SKM-1 treated with dmso at 0.1 percent for 144 hours (cell line): Measurements from ENCODE around the gene YPEL1.

ENCODE experiments used
- DNase-seq: peaks from one replicate; lab custom pipeline; 2025; ENCODE audit not compliant: unreplicated experiment; lab: John Stamatoyannopoulos, UW

Gene YPEL1, protein sequence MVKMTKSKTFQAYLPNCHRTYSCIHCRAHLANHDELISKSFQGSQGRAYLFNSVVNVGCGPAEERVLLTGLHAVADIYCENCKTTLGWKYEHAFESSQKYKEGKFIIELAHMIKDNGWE

DNA sequence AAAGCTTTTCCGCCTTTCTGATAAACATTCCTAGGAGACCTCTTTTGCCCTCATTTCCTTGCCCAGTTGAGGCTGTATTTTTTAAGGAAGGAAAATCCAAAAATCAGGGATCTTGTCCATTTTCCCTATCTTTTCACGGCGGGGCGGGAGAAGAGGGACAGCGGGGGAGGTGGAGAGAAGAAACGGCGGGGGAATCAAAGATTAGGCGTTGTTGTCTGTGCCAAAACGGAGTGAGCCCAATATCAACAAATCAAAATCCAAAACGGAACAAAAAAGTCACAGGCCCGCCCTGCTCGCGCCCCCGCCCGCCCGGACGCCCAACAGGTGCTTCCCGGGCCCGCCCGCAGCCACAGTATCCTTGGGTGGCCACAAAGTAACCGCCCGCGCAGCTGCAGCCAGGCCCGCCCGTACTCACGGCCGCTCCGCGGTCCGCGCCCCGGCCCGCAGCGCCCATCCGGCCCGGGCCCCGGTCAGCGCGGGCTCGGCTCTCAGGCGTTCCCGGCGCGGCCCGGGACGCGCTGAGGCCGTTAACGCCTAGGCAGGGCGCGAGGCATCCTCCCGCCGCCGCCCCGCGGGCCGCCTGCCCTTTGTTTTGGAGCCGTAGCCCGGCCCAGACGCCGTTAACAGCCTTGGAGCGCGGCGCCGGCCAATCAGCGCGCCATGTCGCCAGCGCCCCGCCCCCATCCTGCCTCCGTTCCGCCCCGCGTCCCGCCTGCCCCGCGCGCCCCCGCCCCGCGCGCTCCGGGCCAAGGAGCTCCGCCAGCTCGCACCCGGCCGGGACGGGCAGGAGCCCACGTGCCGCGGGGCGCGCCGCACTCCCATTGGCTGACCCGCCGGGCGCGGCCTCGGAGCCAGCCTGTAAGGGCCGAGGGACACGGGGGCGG, at the start of gene YPEL1:
Gene YPEL1 (minus strand): TSS at position 595 of the 884 bp plus-strand sequence. CDS start 25,050 bp downstream, outside the sequence.
- peak; percentile 91 for DNase-seq

DNA sequence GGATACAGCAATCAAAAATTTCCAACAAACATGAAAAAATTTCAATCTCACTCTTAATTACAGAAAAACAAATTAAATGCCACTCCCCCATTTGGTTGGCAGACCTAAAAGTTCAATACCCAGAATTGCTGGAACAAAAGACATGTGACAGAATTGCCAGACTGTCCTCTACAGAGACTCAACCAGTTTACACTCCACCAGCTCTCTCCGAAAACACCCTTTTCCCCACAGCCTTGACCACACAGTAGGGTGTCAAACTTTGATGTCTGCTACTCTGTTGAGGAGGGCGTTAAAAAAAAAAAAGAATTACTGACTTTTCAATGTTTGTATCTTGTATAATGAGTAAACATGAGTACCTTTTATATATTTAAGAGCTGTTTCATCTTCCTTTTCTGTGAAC, 44.7 kb upstream of the YPEL1 start:
- DNase-seq, result no peak

DNA sequence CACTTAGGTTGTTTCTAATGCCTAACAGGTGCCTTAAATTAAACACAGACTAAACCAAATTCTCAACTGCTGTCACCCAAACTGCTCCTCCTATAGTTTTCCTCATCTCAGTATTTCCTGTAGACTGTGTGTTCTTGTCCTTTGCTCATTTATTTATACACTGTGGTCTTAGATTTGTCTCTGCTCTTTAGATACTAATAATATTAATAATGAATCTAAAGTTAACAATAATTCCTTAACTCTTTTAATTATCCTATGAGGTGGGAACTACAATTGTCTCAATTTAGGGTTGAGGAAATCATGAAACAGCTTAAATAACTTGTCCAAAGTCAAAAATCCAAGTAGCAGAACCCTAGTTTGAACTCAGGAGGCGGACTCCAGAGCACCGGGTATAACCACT, 43.9 kb upstream of the YPEL1 start:
- no peak for DNase-seq

DNA sequence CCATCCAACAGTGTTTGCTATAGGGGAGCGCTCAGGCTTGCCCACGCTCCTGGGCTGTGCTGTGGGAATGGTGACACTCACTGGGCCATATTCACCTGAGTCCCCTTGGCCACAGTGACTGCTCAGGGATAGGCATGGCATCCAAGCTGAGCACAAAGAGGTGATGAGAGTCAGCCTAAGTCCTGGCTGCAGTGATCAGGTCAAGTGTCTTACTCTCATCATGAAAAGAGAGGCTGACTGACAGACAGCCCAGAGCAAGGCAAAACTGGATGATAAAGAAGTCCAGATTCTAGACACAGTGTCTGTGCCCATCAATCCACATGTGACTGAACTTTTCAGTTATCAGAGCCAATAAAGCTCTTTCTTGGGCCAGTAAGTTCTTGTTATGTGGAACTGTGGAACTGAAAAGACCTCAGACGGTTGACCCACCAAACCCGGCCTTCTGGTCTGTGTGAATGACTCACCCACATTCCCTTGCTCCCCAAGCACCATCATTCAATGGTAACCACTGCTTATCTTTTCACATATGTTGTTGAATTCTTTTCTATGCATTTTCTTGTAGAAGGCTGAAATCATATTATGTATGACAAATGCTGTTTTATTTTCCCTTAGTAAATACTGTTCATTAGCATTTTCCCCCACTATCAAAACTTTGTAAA, 43.2 kb upstream of the YPEL1 start:
- DNase-seq, result no peak

DNA sequence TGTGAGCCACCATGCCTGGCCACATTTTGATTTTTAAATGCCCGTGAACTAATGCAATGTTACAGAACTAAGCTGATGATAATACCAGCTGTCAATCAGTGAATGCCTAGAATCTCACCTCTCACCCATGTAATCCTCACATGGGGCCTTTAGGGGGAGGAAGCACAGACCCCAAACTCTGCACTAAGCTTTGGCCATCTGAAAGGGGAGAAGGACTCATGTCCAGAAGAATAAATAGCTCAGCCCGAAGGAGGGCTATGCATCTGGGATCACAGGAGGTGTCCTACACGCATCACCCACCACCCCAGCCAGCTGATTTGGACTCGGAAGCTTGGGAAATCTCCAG, 36.0 kb upstream of the YPEL1 start:
- no peak for DNase-seq

DNA sequence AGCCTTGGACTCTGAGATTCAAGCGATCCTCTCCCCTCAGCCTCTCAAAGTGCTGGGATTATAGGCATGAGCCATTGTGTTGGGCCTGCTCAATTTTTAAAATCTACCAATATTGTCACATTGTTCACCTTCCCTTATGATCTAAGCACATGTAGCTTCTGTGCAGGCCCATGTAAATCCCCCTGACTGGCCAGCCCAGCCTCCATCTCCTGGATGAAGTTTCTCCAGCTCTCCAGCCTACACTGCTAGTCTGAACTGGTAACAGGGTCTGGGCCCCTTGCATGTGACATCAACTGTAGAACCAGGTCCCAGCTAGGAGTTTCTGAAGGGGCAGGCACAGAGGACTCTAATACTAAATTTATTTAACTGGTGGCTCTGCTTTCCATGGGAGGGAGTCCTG, 32.8 kb upstream of the YPEL1 start:
- no peak for DNase-seq

DNA sequence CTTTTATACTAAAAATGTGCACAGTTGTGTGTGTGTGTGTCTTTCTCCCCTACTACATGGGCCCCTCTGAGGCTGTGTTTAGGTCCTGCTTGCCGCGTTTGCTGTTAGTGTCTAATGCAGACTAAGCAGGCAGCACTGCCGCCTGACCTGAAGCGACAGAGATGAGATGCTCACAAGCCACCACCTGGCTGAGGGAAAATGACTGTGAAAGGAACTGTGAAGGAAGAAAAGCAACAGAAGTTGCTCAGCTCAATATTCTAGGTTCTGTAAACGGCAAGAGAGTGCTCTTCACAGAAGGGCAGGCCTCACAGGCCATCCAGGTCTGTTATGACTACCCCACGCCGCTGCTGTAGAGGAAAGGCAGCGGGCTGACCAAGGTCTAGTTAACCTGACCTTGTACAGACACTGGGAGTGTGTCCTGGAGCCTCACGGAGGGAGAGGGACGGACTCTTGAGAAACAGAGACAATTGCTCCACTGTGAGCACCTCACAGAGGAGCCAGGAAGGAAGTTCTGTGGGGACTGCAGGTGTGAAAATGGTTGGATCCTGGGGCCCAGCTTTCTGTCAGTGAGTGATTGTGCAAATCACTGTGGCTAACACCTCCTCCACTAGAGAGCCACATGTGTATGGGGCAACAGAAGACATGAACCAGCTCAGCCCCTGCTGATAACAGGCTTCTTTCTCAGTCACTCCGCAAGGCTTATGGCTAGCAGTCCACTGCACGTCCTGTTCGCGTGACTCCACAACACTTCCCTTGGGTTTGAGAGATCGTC, 31.3 kb upstream of the YPEL1 start:
- peak; percentile 87 for DNase-seq

DNA sequence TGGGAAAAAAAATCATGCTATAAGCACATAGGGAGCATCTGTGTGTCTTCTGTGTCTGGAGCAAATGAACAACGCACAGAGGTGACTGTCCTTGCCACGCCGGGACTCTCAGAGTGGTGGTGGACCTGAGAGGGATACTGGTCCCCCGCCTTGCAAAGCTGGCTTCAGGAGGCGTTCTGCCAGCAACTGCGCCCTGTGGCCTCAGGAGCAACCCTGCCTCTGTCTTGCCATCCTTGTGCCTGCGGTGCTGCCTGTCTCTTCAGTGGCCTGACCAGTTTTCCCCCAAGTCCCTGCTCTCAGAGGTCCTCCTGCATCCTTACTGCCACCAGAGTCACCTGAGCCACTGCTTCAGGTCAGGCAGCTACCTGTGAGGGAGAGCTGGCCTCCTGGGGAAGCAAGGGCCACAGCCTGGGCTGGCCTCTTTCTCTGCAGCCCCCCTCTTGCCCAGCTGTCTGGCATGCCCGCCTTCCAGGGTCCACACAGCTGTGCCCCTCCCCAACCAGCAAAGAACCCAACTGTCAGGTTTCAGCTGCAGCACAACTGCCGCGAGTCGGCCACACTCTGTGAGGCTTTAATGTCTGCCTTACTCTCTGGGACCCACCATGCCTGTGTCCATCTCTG, 30.4 kb upstream of the YPEL1 start:
- DNase-seq, result no peak

DNA sequence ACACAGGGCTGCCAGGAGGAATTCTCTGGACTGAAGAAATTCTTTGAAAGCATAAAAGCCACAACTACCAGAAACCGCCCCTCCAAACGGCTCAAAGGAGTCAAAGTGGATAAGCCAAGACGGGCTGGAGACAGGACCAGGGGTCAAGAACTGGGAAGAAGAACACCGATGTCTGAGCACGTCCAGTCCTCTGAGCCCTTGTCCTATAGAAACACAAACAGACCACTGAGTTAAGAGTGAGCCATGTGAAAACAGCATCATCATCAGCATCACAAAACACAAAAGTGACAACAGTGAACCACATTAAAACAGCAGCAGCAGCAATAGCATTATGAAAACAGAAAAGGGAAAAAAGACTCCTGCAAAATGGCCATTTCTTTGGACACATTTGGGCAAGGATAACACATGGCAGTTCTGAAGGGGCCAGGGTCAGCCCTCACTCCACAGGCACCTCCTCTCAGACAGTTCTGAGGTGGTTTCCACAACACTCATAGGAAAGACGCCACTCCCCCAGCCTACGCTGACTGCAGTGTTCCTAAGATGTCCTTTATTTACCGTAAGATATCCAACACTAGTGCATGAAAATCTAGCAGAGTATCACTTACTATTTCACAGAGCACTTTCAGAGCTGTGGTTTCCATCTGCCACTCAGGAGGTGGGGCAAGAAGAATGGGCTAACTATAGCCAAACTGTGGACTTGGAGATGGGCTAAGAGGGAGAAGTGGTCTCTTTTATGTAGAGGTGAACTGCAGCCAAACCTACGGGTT, 28.6 kb upstream of the YPEL1 start:
- DNase-seq, result no peak

DNA sequence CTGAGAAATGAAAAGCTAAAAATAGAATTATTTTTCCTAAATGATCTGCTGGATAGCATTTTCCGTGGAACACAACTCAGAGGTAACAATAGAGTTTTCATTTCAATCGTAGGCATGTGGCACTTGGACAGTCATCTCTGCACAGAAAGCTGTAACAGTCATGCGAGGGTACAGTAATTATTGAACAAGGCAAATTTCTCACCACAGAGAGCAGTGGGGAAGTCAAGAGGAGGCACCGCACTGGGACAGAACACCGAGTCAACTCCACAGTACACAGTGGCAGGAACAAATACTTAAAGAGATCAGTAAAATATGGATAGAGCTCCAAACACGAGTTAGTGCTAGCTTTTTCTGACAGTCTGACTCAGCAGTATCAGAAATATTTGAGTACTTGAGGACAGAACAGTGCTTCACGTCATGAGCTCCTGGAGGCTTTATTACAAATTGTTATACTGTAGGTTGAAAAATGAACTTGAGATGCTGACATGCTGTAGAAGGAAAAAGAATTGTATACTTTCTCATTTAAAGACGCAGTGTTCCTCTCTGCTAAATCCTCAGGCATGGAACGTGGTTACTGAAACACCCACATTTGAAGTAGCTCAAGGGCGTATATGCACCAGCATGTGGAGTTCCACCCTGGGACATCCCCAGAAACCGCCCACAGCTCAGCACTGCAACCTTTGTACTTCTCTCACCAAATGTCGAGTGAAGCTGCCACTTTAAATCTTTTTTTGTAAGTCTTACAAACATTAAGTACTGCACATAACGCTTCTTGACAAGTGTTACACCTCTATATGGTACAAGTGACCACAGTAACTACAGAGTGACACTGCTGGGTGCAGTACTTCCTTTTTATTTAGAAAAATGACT, 27.4 kb upstream of the YPEL1 start:
- DNase-seq, result no peak

DNA sequence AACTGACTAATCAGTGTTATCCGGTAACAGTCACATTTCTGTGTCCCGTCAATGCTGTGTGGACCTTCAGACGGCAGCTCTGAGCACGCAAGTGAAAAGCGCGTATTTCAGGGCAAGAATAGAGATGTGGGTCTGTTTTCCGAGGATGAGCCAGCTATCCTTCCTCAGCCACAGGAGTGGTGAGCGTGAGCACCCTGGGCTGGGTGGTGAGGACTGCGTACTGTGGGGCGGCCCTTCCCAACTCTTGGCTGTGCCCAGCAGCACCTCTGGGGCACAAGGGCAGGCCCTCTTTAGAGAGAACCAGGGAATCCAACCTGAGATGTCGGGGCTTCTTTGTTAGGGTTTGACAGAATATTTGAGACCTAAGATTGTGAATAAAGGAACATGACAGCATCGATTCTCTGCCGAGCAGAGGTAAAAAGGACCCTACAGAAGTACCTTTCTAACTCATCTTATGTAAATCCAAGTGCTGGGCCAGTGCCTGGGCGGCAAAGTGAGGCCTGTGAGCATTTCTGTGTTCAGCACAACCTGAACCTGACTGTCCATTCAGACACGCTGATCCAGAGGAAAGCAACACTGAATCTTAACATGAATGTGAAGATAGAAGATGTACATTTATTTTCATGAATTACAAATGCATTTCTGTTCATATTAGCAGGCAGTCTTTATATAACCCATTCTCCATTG, 26.5 kb upstream of the YPEL1 start:
- no peak for DNase-seq

DNA sequence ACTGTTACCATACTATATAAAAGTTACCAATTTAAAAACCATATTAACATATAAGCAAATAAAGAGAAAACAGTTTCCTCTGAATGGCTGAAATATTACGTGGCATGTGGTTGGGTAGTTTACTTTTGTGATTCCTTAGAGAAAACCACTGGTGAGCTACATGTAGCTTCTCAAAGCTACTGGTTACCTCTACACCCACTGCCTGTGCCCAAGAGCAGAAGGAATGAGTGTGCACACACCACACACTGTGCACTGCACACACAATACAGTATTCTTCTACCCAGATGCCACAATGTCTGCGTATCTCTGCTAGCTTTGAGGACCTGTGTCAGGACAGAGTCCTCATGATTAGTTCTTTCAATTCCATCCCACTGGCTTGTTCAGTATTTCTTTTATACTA, 25.5 kb upstream of the YPEL1 start:
- DNase-seq, result no peak

DNA sequence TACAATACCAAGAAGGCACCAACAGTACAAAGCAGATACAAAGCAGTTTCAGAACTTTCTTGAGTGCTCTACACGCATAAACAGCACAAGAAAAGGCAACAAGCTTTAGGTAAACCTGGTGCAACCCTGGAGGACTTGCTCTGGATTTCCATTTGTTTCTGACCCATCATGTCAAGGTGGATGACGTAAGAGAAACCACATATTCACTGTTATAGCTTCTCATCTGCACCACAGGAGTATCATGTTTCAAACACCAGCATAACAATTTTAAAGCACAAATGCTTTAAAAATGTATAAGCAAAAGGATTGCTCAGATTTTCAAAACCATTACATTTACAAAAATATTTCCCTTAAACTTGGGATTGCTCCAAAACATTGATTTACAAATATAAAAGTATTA, 25.0 kb upstream of the YPEL1 start:
- peak; percentile 7 for DNase-seq

DNA sequence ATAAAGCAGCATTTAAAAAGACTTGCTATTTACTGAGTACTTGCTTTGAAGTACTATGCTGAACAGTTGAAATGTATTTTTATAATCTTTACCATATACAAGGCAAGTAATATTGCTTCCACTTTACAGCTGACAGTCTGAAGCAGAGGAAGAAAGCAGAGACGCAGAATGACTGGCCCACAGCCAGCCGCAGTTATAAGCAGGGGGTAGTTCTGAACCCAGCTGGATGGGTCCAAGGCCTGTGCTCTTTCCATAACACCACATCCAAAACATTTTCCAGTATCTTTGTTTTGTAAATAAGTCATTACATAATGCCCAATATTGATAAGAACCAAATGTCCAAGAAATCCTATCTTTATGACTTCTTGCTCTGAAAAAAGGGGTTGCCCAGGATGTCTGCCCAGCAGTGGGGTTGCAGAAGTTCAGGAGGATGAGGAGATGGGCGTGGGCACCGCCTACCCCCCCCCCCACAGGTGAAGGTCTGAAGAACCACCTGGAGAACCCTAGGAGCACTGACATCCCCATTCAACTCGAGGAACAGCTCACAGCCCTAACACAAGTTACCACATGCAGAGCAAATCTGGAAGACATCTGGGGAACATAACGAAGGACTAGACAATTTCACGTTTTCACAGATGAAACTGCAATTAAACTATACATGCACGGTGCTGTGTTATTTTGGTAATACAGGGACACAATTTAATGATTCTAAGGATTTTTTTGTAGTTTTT, 24.2 kb upstream of the YPEL1 start:
- no peak for DNase-seq

DNA sequence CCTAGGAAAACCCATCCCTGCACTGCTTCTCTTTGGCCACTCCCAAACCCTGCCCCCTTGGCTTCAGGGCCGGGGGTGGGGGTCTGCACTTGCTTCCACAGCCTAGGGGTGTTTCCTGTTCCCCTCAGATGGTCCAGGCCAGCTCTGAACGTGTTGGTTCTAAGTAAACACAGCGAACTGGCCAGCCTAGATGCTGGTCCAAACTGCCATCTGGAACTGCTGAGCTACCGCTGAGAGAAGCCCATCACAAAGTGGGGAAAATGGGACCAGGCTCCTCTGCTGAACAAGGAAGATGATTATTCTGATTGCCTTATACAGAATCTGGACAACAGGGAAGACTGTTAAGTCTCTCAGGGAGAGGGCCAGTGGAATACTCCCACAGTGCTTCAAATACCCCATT, 23.5 kb upstream of the YPEL1 start:
- no peak for DNase-seq

DNA sequence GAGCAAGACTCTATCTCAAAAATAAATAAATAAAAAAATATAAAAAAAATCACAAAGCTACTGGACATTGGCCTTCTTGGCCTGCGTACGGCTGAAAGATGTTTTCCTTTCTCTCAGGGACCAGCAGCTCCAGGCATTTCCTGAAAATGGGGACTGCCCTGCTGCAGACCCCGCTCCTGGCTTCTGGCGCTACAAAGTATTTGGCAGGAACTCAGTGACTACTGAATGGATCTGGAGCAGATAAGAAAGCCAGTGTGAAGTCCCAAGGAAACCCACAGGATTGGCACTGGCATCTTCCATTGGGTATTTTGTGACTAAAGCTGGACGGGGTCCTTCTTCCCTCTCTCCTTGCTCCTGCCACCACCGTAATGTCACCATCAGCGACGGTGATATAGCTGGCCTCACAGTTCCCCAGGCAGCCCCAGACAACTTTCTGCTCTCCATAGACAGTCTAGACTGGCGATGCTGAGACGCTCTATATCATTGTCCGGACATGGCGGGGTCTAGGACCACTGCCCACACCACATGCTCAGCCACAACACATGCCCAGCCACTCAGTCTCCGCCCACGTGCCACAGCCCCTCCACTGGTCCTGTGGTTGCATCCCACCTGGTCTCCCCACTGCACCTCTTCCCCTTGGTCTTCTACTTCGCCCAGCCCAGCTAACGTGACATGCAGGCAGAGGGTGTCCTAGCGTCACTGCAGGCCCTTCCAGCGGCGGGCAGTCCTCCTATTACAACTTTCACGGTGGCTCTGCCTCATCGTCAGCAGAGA, 22.7 kb upstream of the YPEL1 start:
- DNase-seq, result no peak

DNA sequence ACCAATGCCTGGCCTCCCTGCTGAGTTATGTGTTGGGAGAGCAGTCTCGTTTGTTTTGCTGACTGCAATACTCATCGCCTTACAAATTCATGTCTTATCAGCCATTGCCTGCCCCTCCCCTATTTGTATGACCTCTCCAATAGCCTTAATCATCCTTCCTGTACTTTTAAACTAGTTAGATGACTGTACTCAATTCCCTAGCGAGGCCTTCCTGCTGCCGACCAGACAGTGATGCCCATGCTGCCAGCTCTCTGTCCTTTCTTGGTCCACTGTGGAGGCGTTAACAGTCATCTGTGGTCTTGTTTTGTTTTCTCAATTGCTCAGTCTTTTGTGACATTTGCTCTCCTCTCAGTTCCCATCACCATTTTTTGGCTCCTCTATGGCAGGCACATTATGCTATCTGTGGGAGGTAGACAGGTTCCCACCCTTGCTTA, 20.3 kb upstream of the YPEL1 start:
- DNase-seq, result no peak
